Activated naive CD8-positive, alpha-beta T cell treated with anti-CD3 and anti-CD28 coated beads, Interleukin-2, amount 10 ng/mL, durations not matched to agents 7 days and 5 days (primary cell): ENCODE measurements around the gene RGS17. TPM values are rescaled to one million over a fixed set of nuclear protein-coding genes. Genes with fewer than 3 reads are reported as not detected.

Experiments used
- ATAC-seq: fragments of 150-1000 bp; cut with Tn5 transposase; one replicate; pipeline ENCODE4 v1.10.0; 2021; ENCODE audit warnings: low read depth, moderate library complexity
- POLR2A ChIA-PET: fragments of 350-600 bp; sonication (Branson Sonifier 250); formaldehyde crosslinking; loops from one replicate; lab custom pipeline; 2021; ENCODE audit warnings: antibody characterized with exemption; lab: Charles Lee
- DNase-seq: peaks from one replicate; pipeline ENCODE4 v3.0.0; 2021
- H3K27ac Mint-ChIP-seq: one replicate; pipeline ENCODE4 v1.8.0; 2022; ENCODE audit warnings: mild to moderate bottlenecking, mixed read lengths
- H3K27me3 Mint-ChIP-seq: one replicate; pipeline ENCODE4 v1.8.0; 2022; ENCODE audit warnings: mild to moderate bottlenecking, moderate library complexity, mixed read lengths
- H3K36me3 Mint-ChIP-seq: one replicate; pipeline ENCODE4 v1.8.0; 2021; ENCODE audit warnings: mild to moderate bottlenecking, mixed read lengths
- H3K4me1 Mint-ChIP-seq: one replicate; pipeline ENCODE4 v1.8.0; 2021; ENCODE audit warnings: mixed read lengths
- H3K4me3 Mint-ChIP-seq: one replicate; pipeline ENCODE4 v1.8.0; 2022; ENCODE audit warnings: mild to moderate bottlenecking, moderate library complexity, mixed read lengths
- H3K9me3 Mint-ChIP-seq: one replicate; pipeline ENCODE4 v1.8.0; 2021; ENCODE audit warnings: mixed read lengths
- total RNA-seq, 2 experiments: library from RNA; stranded (reverse); gene quantifications; one replicate each; pipeline ENCODE4 v1.2.3, GENCODE V29; 2021

RGS17 gene
- total RNA-seq, 2 experiments from 2014 or later, result not detected

DNA sequence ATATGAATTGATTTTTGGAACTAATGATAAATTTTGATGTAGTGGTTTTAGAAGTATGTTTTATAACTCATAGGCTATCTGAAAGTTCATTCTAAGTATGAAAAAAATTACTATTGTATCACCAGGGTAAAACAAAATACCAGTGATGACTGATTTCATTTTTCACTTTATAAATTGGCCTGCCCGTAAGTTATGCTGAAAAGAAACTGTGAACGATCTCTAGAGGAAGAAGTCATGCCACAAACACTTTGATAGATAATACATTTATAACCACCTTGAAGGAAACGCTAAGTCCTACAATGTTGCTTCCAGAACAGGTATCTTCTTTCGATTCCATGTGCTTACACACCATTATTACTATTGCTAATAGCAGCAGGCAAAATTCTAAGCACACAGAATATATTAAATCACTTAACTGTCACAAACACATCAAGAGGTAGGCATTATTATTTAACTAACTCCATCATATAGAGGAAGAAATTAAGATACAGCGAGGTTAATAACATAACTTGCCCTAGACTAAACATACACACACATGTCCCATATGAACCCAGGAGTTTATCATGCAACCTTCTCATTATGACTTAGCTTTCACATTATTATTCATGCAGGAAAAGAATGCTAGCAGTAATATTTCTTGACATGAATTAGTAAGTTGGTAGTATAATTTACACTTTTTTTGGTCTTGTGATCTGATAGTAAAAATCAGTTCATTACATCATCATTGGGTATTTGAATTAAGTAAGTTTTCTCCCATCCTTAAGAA is 44.7 kb downstream of the RGS17 start:
- ATAC-seq, result no peak

DNA sequence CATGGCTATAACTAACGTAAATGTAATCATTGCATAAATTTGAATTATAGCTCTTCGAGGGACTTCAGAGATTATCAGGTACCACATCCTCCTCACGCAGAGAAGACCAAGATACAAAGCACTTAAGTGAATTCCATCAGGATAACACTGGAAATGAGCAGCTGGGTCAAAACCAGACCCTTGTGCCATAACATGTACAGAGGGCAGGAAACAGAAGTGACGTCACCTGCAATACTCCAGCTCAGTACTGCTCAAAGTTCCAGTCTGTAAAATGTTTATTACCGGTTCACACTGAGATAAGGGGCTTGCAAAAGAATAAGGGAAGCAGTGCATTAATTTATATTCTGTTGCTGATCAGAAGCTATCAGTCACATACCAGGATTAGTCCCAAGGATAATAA is 45.8 kb downstream of the RGS17 start:
- no peaks in the 10 kb centered on the region for H3K4me1 Mint-ChIP-seq
- H3K9me3 Mint-ChIP-seq, result no peaks in the 10 kb centered on the region
- H3K36me3 Mint-ChIP-seq, result no peaks in the 10 kb centered on the region
- H3K27me3 Mint-ChIP-seq, result no peaks in the 10 kb centered on the region
- no peak for DNase-seq
- no peak for ATAC-seq
- no peak overlapping the region for H3K4me3 Mint-ChIP-seq
- POLR2A ChIA-PET, result no interaction called here
- H3K27ac Mint-ChIP-seq, result no peak overlapping the region

More for the DNA sequence above, 44.7 kb downstream of the RGS17 start:
- H3K4me3 Mint-ChIP-seq, result no peak overlapping the region
- no peaks in the 10 kb centered on the region for H3K36me3 Mint-ChIP-seq
- POLR2A ChIA-PET, result no interaction called here
- H3K27me3 Mint-ChIP-seq, result no peaks in the 10 kb centered on the region
- no peaks in the 10 kb centered on the region for H3K9me3 Mint-ChIP-seq
- H3K4me1 Mint-ChIP-seq, result no peaks in the 10 kb centered on the region
- H3K27ac Mint-ChIP-seq, result no peak overlapping the region
- DNase-seq, result no peak

DNA sequence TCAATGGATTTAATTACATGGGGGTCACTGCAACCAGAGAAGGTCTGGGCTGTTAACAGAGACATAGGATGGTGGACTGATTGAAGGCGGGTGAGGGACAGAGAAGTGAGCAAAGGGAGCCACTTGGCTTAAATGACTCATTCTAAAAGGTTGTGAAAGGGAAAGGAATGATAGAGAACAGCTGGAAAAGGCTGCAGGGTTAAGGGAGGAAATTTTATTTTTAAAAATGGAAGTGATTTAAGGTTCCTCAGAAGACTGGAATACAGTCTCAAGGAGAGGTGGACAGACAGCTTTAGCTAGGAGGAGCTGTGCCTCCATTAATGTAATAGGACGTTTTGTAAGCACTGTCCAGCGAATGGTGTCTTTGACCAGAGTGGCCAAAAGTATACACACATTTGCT is 46.7 kb downstream of the RGS17 start:
- Mint-ChIP-seq H3K4me1 (no peaks in the 10 kb centered on the region), H3K4me3 (no peak overlapping the region), H3K36me3 (no peaks in the 10 kb centered on the region), H3K27ac (no peak overlapping the region), H3K9me3 (no peaks in the 10 kb centered on the region), H3K27me3 (no peaks in the 10 kb centered on the region)
- POLR2A ChIA-PET, result no interaction called here
- DNase-seq (no peak), ATAC-seq (no peak)

DNA sequence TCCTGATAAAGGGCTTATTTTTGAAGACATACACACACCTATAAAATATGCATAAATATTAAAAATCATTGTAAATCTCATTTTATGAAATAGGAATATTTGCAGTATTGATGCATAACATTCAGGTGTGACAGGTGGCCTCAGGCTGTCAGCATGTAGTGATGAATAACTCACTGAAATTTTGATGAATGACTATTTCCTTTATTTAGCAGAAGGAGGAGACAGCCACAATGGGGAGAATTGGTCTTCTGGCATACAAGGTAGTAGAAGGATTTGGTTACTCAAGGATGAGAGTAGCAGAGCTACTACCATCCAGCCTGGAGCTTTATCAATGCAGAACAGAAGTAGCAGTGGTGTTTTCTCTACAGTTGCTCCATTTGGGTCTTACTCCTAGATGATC is 47.2 kb downstream of the RGS17 start:
- POLR2A ChIA-PET, result no interaction called here
- Mint-ChIP-seq H3K36me3 (no peaks in the 10 kb centered on the region), H3K4me1 (no peaks in the 10 kb centered on the region), H3K9me3 (no peaks in the 10 kb centered on the region), H3K27me3 (no peaks in the 10 kb centered on the region), H3K27ac (no peak overlapping the region), H3K4me3 (no peak overlapping the region)
- no peak for ATAC-seq
- no peak for DNase-seq

DNA sequence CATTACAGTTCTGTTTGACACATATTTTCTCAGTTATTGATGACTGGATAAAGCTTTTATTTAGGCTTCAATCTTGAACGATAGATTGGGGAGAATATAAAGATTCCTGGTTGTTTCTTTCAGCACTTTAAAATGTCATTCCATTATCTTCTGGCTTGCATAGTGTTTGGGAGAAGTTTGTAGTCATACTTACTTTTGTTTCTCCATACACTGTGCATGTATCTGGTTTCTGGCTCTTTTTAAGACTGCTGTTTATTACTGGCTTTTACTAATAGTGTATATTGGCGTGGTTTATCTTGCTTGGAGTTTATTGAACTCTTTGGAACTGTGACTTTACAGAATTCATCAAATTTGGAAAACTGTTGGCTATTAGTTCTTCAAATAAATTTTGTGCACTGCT is 49.2 kb downstream of the RGS17 start:
- Mint-ChIP-seq H3K27me3 (no peaks in the 10 kb centered on the region), H3K9me3 (no peaks in the 10 kb centered on the region), H3K27ac (no peak overlapping the region), H3K4me3 (no peak overlapping the region), H3K4me1 (no peaks in the 10 kb centered on the region), H3K36me3 (no peaks in the 10 kb centered on the region)
- POLR2A ChIA-PET, result no interaction called here
- DNase-seq, result no peak
- no peak for ATAC-seq

DNA sequence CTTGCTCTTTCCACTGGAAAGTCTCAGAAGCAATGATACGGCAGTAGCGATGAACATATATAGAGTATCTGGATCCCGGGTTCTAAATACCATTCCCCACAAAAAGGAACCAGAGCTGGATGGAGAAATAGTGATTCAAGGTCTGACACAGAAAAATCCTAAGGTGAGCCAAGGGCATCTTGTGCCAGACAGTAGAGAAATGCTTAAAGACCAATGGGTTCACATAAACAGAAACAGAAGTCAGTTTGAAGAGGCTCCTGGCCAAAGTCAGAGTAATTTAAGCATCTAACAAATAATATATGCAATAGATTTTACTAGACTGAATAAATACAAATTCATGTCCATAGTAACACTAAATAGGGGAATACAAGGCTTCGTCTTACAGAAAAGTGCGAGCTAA is 54.7 kb downstream of the RGS17 start:
- POLR2A ChIA-PET, result no interaction called here

DNA sequence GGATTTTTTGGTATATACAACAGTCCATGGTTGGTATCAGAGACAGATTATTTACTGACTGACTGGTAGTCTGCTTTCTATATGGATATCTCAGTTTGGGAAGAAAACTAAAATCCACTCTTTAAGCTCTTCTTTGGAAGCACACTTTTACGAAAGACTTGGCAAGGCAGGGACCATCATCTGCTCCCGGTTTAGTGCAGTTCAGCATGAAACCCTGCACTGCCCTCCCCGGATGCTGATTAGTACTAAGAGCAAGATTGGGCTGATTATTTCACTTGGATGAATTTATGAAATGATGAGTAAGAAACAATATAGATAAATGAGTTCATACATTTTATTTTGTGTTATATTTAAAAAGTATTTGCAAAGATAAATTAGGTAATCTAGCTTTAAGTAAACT is 56.3 kb downstream of the RGS17 start:
- no peak overlapping the region for H3K27ac Mint-ChIP-seq
- H3K36me3 Mint-ChIP-seq, result no peaks in the 10 kb centered on the region
- POLR2A ChIA-PET, result no interaction called here
- no peaks in the 10 kb centered on the region for H3K27me3 Mint-ChIP-seq
- H3K4me3 Mint-ChIP-seq, result no peak overlapping the region
- no peak for ATAC-seq
- no peak for DNase-seq
- no peaks in the 10 kb centered on the region for H3K9me3 Mint-ChIP-seq
- no peaks in the 10 kb centered on the region for H3K4me1 Mint-ChIP-seq

More for the DNA sequence above, 54.7 kb downstream of the RGS17 start:
- Mint-ChIP-seq H3K4me3 (no peak overlapping the region), H3K36me3 (no peaks in the 10 kb centered on the region), H3K27ac (no peak overlapping the region), H3K27me3 (no peaks in the 10 kb centered on the region), H3K9me3 (no peaks in the 10 kb centered on the region), H3K4me1 (no peaks in the 10 kb centered on the region)
- DNase-seq, result no peak
- ATAC-seq, result no peak

DNA sequence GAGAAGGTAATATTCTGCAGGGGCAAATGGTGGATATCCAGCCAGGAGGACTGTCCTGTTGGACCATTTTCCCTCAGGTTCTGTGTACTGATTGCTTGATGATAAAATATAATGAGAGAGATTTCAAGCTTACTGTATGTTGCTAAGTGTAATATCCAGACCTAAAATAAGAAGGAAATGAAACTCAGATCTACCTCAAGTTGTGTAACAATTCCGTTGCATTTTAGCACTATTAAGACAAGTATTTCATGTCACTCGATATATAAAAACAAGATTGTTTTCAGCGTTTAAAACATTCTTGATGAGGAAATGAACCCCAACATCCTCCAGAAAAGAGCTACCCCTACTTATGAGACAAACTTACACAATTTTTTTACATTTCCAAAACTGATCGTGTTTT is 57.2 kb downstream of the RGS17 start:
- Mint-ChIP-seq H3K4me3 (no peak overlapping the region), H3K4me1 (no peaks in the 10 kb centered on the region)

DNA sequence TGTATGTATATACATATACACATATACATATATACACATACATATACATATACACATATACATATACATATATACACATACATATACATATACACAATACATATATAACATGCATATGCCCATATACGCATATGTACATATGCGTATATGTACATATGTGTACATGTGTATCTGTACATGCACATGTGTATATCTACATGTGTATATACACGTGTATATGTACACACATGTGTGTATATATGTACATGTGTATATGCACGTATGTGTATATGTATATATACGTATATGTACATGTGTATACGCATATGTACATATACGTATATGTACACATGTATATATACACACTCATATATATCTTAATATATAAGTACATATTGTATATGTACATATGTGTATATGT is 60.3 kb downstream of the RGS17 start:
- H3K9me3 Mint-ChIP-seq, result no peaks in the 10 kb centered on the region
- no peaks in the 10 kb centered on the region for H3K27me3 Mint-ChIP-seq
- H3K4me1 Mint-ChIP-seq, result no peaks in the 10 kb centered on the region
- no peak for DNase-seq
- no peak overlapping the region for H3K4me3 Mint-ChIP-seq
- POLR2A ChIA-PET, result no interaction called here
- ATAC-seq, result no peak
- no peak overlapping the region for H3K27ac Mint-ChIP-seq
- H3K36me3 Mint-ChIP-seq, result no peaks in the 10 kb centered on the region

More for the DNA sequence above, 57.2 kb downstream of the RGS17 start:
- DNase-seq (no peak), ATAC-seq (no peak)
- Mint-ChIP-seq H3K27me3 (no peaks in the 10 kb centered on the region), H3K27ac (no peak overlapping the region), H3K9me3 (no peaks in the 10 kb centered on the region), H3K36me3 (no peaks in the 10 kb centered on the region)
- POLR2A ChIA-PET, result no interaction called here

DNA sequence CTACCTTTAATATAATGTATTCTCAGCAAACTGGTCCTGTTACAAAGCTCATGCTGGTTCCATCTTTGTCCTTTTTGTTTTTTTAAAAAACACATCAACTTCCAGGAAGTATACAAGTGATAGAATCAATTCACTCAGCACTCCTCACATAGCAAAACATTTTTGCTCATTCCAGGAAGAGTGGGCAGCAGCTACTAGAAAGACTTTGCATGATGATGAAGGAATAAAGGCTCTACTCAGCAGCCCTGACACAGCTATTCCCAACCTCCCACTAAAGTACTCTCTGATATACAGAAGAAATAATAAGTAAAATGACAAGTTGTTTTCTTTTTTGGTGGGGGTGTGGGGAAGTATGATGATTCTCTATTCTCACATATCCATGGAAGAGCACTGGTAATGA is 61.2 kb downstream of the RGS17 start:
- H3K36me3 Mint-ChIP-seq, result no peaks in the 10 kb centered on the region
- no peaks in the 10 kb centered on the region for H3K4me1 Mint-ChIP-seq
- no peaks in the 10 kb centered on the region for H3K9me3 Mint-ChIP-seq
- no peak for DNase-seq
- peaks cover 1% of the 10 kb centered on the region for H3K27me3 Mint-ChIP-seq
- no peak overlapping the region for H3K27ac Mint-ChIP-seq
- ATAC-seq, result no peak
- POLR2A ChIA-PET, result no interaction called here
- no peak overlapping the region for H3K4me3 Mint-ChIP-seq

DNA sequence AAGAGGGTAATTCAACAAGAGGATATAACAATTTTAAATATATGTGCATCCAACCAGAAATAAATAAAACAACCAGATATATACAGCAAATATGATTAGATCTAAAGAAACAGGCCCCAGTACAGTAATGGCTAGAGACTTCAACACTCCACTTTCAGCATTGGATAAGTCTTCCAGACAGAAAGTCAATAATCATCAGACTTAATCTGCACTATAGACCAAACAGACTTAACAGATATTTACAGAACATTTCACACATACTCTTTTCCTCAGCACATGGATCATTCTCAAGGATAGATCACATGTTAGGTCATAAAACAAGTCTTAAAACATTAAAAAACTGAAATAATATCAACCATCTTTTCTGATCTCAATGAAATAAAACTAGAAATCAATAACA is 65.9 kb downstream of the RGS17 start:
- Mint-ChIP-seq H3K4me1 (no peaks in the 10 kb centered on the region), H3K4me3 (no peak overlapping the region), H3K36me3 (no peaks in the 10 kb centered on the region), H3K27ac (no peak overlapping the region), H3K9me3 (no peaks in the 10 kb centered on the region), H3K27me3 (peaks cover 2% of the 10 kb centered on the region)
- DNase-seq, result no peak
- POLR2A ChIA-PET, result no interaction called here
- no peak for ATAC-seq

DNA sequence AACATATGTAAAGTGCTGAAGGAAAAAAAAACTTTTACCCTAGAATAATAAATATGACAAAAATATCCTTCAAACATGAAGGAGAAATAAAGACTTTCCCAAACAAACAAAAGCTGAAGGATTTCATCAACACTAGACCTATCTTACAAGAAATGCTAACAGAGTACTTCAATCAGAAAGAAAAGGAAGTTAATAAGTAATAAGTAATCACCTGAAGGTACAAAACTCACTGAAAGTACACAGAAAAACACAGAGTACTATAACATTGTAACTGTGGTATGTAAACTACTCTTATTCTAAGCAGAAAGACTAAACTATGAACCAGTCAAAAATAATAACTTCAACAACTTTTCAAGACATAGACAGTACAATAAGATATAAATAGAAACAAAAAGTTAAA is 67.1 kb downstream of the RGS17 start:
- POLR2A ChIA-PET, result no interaction called here
- ATAC-seq, result no peak
- no peak overlapping the region for H3K27ac Mint-ChIP-seq
- no peak for DNase-seq
- H3K27me3 Mint-ChIP-seq, result peaks cover 2% of the 10 kb centered on the region
- no peaks in the 10 kb centered on the region for H3K4me1 Mint-ChIP-seq
- H3K4me3 Mint-ChIP-seq, result no peak overlapping the region
- no peaks in the 10 kb centered on the region for H3K36me3 Mint-ChIP-seq
- H3K9me3 Mint-ChIP-seq, result no peaks in the 10 kb centered on the region

DNA sequence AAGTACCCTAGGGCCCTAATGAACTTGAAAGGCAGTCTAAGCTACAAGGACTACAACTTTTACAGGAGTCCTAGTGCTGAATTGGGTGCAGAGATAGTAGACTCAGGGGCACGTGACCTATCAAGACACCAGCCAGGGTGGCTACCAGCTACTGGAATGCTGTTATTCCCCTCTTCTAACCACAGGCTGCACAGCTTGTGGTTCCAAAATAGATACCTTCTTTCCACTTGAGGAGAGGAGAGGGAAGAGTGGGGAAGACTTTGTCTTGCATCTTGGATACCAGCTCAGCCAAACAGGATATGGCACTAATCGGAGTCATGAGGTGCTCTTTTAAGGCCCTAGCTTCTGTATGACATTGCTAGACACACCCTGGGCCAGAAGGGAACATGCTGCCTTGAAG is 68.6 kb downstream of the RGS17 start:
- Mint-ChIP-seq H3K4me3 (no peak overlapping the region), H3K4me1 (no peaks in the 10 kb centered on the region), H3K36me3 (no peaks in the 10 kb centered on the region), H3K27me3 (peaks cover 2% of the 10 kb centered on the region), H3K9me3 (no peaks in the 10 kb centered on the region), H3K27ac (no peak overlapping the region)
- POLR2A ChIA-PET, result no interaction called here
- ATAC-seq (no peak), DNase-seq (no peak)

DNA sequence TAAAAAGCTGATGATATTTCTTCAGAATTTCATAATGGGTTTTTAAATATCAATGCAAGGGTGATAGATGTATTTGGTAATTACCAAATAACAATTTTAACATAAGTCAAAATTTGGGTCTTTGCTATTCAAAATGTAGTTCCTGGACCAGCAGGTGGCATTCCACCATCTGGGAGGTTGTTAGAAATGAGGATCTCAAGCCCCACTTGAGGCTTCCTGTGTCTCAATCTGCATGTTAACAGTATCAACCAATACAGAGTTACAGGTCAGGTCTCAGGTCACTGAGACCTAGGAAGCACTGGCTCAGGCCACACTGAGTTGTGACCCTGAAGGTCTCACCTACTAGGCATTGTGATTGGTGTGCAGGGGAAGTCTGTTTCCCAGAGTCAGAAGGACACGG is 71.3 kb downstream of the RGS17 start:
- no peak overlapping the region for H3K4me3 Mint-ChIP-seq
- no peaks in the 10 kb centered on the region for H3K4me1 Mint-ChIP-seq
- ATAC-seq (no peak), DNase-seq (no peak)
- no peaks in the 10 kb centered on the region for H3K27me3 Mint-ChIP-seq
- H3K9me3 Mint-ChIP-seq, result no peaks in the 10 kb centered on the region
- POLR2A ChIA-PET, result no interaction called here
- H3K27ac Mint-ChIP-seq, result no peak overlapping the region
- H3K36me3 Mint-ChIP-seq, result no peaks in the 10 kb centered on the region
